HEK293T (cell line): ENCODE measurements around the gene ACKR3.

Experiments used
- CTCF ChIA-PET: fragments of 350-600 bp; formaldehyde crosslinking; extraction: SDS; loops from one replicate; lab custom pipeline; 2021; ENCODE audit warnings: antibody characterized with exemption, inconsistent platforms; lab: Yijun Ruan, JAX
- POLR2A ChIA-PET: fragments of 350-600 bp; formaldehyde crosslinking; extraction: SDS; loops from one replicate; lab custom pipeline; 2020; ENCODE audit warnings: antibody characterized with exemption, inconsistent platforms; lab: Yijun Ruan, JAX
- DNase-seq: peaks from one replicate; pipeline ENCODE4 v3.0.0; 2012; ENCODE audit warnings: mixed read lengths; ENCODE audit errors: extremely low spot score
- ARNT ChIP-seq: fragments of 450-650 bp; IDR thresholded peaks from 2 replicates; pipeline ENCODE4 v1.6.1; 2017; ENCODE audit warnings: mild to moderate bottlenecking
- BHLHE40 ChIP-seq: fragments of 450-650 bp; IDR thresholded peaks from 2 replicates; pipeline ENCODE4 v1.6.1; 2016; ENCODE audit warnings: mild to moderate bottlenecking, moderate library complexity, borderline replicate concordance
- CTBP1 ChIP-seq: fragments of 450-650 bp; IDR thresholded peaks from 2 replicates; pipeline ENCODE4 v1.6.1; 2016; ENCODE audit warnings: borderline replicate concordance
- ELF4 ChIP-seq: fragments of 450-650 bp; IDR thresholded peaks from 2 replicates; pipeline ENCODE4 v1.6.1; 2017; ENCODE audit warnings: antibody characterized with exemption
- FOXA1 ChIP-seq: fragments of 450-650 bp; IDR thresholded peaks from 2 replicates; pipeline ENCODE4 v1.6.1; 2016; ENCODE audit warnings: mild to moderate bottlenecking
- FOXK2 ChIP-seq: fragments of 450-650 bp; IDR thresholded peaks from 2 replicates; pipeline ENCODE4 v1.6.1; 2016; ENCODE audit warnings: mild to moderate bottlenecking
- FOXM1 ChIP-seq: fragments of 450-650 bp; IDR thresholded peaks from 2 replicates; pipeline ENCODE4 v1.6.1; 2017; ENCODE audit warnings: mild to moderate bottlenecking, borderline replicate concordance
- HDGF ChIP-seq: fragments of 450-650 bp; IDR thresholded peaks from 2 replicates; pipeline ENCODE4 v1.6.1; 2017; ENCODE audit warnings: antibody characterized with exemption, borderline replicate concordance
- L3MBTL2 ChIP-seq: fragments of 450-650 bp; conservative IDR thresholded peaks from 2 replicates; pipeline ENCODE4 v1.6.1; 2016; ENCODE audit warnings: mild to moderate bottlenecking
- LEF1 ChIP-seq: fragments of 450-650 bp; IDR thresholded peaks from 2 replicates; pipeline ENCODE4 v1.6.1; 2017; ENCODE audit warnings: mild to moderate bottlenecking, borderline replicate concordance
- NFRKB ChIP-seq: fragments of 450-650 bp; IDR thresholded peaks from 2 replicates; pipeline ENCODE4 v1.6.1; 2016; ENCODE audit warnings: mild to moderate bottlenecking, moderate library complexity
- PKNOX1 ChIP-seq: fragments of 450-650 bp; IDR thresholded peaks from 2 replicates; pipeline ENCODE4 v1.6.1; 2016
- SP1 ChIP-seq: fragments of 450-650 bp; IDR thresholded peaks from 2 replicates; pipeline ENCODE4 v1.6.1; 2017
- SUZ12 ChIP-seq: fragments of 450-650 bp; IDR thresholded peaks from 2 replicates; pipeline ENCODE4 v1.6.1; 2016; ENCODE audit warnings: mild to moderate bottlenecking
- TARDBP ChIP-seq: fragments of 450-650 bp; IDR thresholded peaks from 2 replicates; pipeline ENCODE4 v1.6.1; 2016
- ZNF384 ChIP-seq: fragments of 450-650 bp; IDR thresholded peaks from 2 replicates; pipeline ENCODE4 v1.6.1; 2016

ACKR3 gene

GRCh38 chr2:236608188-236608525 lies 38.5 kb downstream of the ACKR3 start:
- ChIA-PET POLR2A (no interaction called here), CTCF (no interaction called here)
- DNase-seq: no peak
- no peak for TF ChIP-seq FOXM1
- TF ChIP-seq PKNOX1: no peak
- no peak for TF ChIP-seq NFRKB

GRCh38 chr2:236608710-236609109 lies 39.1 kb downstream of the ACKR3 start:
- no peak for DNase-seq
- POLR2A ChIA-PET: no interaction called here
- TF ChIP-seq L3MBTL2 (no peak), CTBP1 (no peak), ELF4 (no peak), FOXA1 (no peak), BHLHE40 (no peak), NFRKB (no peak), FOXM1 (no peak), HDGF (no peak), SP1 (no peak), ARNT (no peak), SUZ12 (no peak), ZNF384 (no peak), PKNOX1 (no peak), LEF1 (no peak)
- CTCF ChIA-PET: no interaction called here

- ChIA-PET CTCF (interaction anchor here (0.6 kb wide), 1 partner anchor 789 kb away, joined by 4 read pairs; no protein-coding TSS in a partner anchor), POLR2A (no interaction called here)
- no peak for DNase-seq
- TF ChIP-seq NFRKB (no peak), TARDBP (no peak), CTBP1 (no peak), PKNOX1 (no peak), ZNF384 (no peak), HDGF (no peak), LEF1 (no peak), FOXA1 (no peak), FOXM1 (no peak), L3MBTL2 (no peak), SUZ12 (no peak), ARNT (no peak)
These were observed 41.6 kb downstream of the ACKR3 start for GRCh38 chr2:236610991-236611821.

- TF ChIP-seq L3MBTL2 (no peak), SP1 (no peak), LEF1 (no peak), CTBP1 (no peak), BHLHE40 (no peak), FOXA1 (no peak), SUZ12 (no peak), TARDBP (no peak), ARNT (no peak), FOXK2 (no peak), ZNF384 (no peak), PKNOX1 (no peak), NFRKB (no peak), ELF4 (no peak), FOXM1 (no peak), HDGF (no peak)
- CTCF ChIA-PET: no interaction called here
- POLR2A ChIA-PET: no interaction called here
- DNase-seq: no peak
These were observed 43.1 kb downstream of the ACKR3 start for GRCh38 chr2:236612737-236613136.

- CTCF ChIA-PET: no interaction called here
- POLR2A ChIA-PET: no interaction called here
- no peak for DNase-seq
- no peak for TF ChIP-seq NFRKB
- no peak for TF ChIP-seq HDGF
- no peak for TF ChIP-seq TARDBP
- TF ChIP-seq CTBP1: no peak
- TF ChIP-seq PKNOX1: no peak
- no peak for TF ChIP-seq SP1
- no peak for TF ChIP-seq SUZ12
- TF ChIP-seq FOXM1: no peak
- no peak for TF ChIP-seq ELF4
- no peak for TF ChIP-seq FOXK2
- TF ChIP-seq ZNF384: no peak
- TF ChIP-seq ARNT: no peak
These were observed 44.0 kb downstream of the ACKR3 start for GRCh38 chr2:236613612-236614011.
